Transverse colon (tissue), 4 donors: Measurements from ENCODE around the gene NMRK1. TPM values are rescaled to one million over a fixed set of nuclear protein-coding genes. Genes with fewer than 3 reads are reported as not detected.

Experiments
- DNase-seq: peaks from one replicate; pipeline ENCODE4 v3.0.0-alpha.2; 2019
- H3K27ac ChIP-seq, 4 donors: fragments of 200-600 bp; sonication (generic); 2 replicates each; pipeline ENCODE4 v1.5.1; 2016 to 2018; ENCODE audit warnings: inconsistent platforms in 4 of 4
- H3K27me3 ChIP-seq: fragments of 200-600 bp; sonication (generic); 2 replicates; pipeline ENCODE4 v1.5.1; 2017; ENCODE audit warnings: inconsistent platforms
- H3K36me3 ChIP-seq, 4 donors: fragments of 200-600 bp; sonication (generic); 2 replicates each; pipeline ENCODE4 v1.5.1; 2017 to 2019; ENCODE audit warnings: inconsistent platforms in 4 of 4
- H3K4me1 ChIP-seq, 4 donors: fragments of 200-600 bp; sonication (generic); 2 replicates each; pipeline ENCODE4 v1.5.1; 2017 to 2020; ENCODE audit warnings: inconsistent platforms in 4 of 4
- H3K4me3 ChIP-seq, 4 donors: fragments of 200-600 bp; sonication (generic); 1 replicate in 1 of 4; 2 replicates in 3 of 4; pipeline versions ENCODE4 v1.5.1 to v1.6.1; 2017 to 2019; ENCODE audit warnings: inconsistent platforms in 4 of 4
- H3K9me3 ChIP-seq, 2 donors: fragments of 200-600 bp; sonication (generic); 2 replicates each; pipeline ENCODE4 v1.5.1; 2017 to 2019; ENCODE audit warnings: inconsistent platforms in 2 of 2
- CTCF ChIP-seq, 5 experiments: fragments of 200-600 bp in 3 of 5; fragments of 450-650 bp in 2 of 5; sonication (generic) in 3 of 5; IDR thresholded peaks; 1 replicate in 2 of 5; 2 replicates in 3 of 5; pipeline ENCODE4 v1.5.1; 2016 to 2017; ENCODE audit warnings: antibody characterized with exemption in 5 of 5, inconsistent platforms in 3 of 5, mild to moderate bottlenecking in 2 of 5, moderate library complexity in 1 of 5
- EP300 ChIP-seq: sonication (generic); formaldehyde crosslinking; IDR thresholded peaks from one replicate; pipeline ENCODE4 v1.6.1; 2017; ENCODE audit warnings: antibody characterized with exemption, low read depth
- POLR2A ChIP-seq: fragments of 450-650 bp; IDR thresholded peaks from one replicate; pipeline ENCODE4 v1.6.1; 2016; ENCODE audit warnings: antibody characterized with exemption, mild to moderate bottlenecking, moderate library complexity
- POLR2AphosphoS5 ChIP-seq, 3 donors: sonication (generic); formaldehyde crosslinking; IDR thresholded peaks; one replicate each; pipeline ENCODE4 v1.6.1; 2016; ENCODE audit warnings: antibody characterized with exemption in 3 of 3
- WGBS, 2 donors: methylation state at CpG; one replicate each; pipeline ENCODE4 v1.1.5; 2018; ENCODE audit warnings: low coverage in 1 of 2; 5-methylcytosine and 5-hydroxymethylcytosine counted together
- in situ Hi-C, 4 donors: fragments of 200-750 bp; cut with MboI; loops; one replicate each; pipeline versions ENCODE4 v1.15.0 to v1.15.1; 2017; ENCODE audit warnings: low sequenced_read_pairs in 3 of 4, low pct_ligation_motif_present in 1 of 4, low pct_unique_long_range_greater_than_20kb in 1 of 4
- intact Hi-C: fragments of 100-400 bp; cut with DNase I; formaldehyde crosslinking; loops from one replicate; pipeline ENCODE4 v1.15.1; 2023; ENCODE audit warnings: low total_unique reads
- total RNA-seq, 4 donors: library from RNA; depleted of rRNA; stranded (reverse); fragments of >200 nt; gene quantifications; one replicate each; pipeline ENCODE4 v1.1.0, GENCODE V29; 2016

NMRK1 gene
- total RNA-seq, 4 donors from 2014 or later, result 3.4 to 36.7 (median 21.6) TPM

- no peak for DNase-seq
- Histone ChIP-seq H3K9me3 (no peaks in the 10 kb centered on the region), H3K4me1 (no peaks in the 10 kb centered on the region), H3K36me3 (no peaks in the 10 kb centered on the region), H3K4me3 (no peak overlapping the region), H3K27ac (no peak overlapping the region), H3K27me3 (no peaks in the 10 kb centered on the region)
- in situ Hi-C loops (no loop called here), intact Hi-C loops (no loop called here)
- TF ChIP-seq POLR2AphosphoS5 (IDR thresholded peaks at IDR 0.05) (no peak), POLR2A (no peak), CTCF (IDR thresholded peaks at IDR 0.05) (no peak), EP300 (no peak)
- WGBS, 2 donors, result 77 to 83% methylated on average over 3 of the region's 3 CpGs
Observed at GRCh38 chr9:75036793-75037192, 51.2 kb downstream of the NMRK1 start.

- intact Hi-C loops, result no loop called here
- TF ChIP-seq POLR2AphosphoS5 (IDR thresholded peaks at IDR 0.05) (no peak), POLR2A (no peak), CTCF (IDR thresholded peaks at IDR 0.05) (no peak), EP300 (no peak)
- WGBS, 2 donors, result 62 to 63% methylated on average over 2 of the region's 2 CpGs
- in situ Hi-C loops, result no loop called here
- DNase-seq, result no peak
- Histone ChIP-seq H3K27ac (no peak overlapping the region), H3K27me3 (no peaks in the 10 kb centered on the region), H3K4me3 (no peak overlapping the region), H3K36me3 (no peaks in the 10 kb centered on the region), H3K4me1 (peaks cover 0 to under 1% (median 0%) of the 10 kb centered on the region in 4 donors), H3K9me3 (no peaks in the 10 kb centered on the region)
Observed at GRCh38 chr9:75033791-75034473, 54.0 kb downstream of the NMRK1 start.

- no peaks in the 10 kb centered on the region for H3K36me3 ChIP-seq
- H3K9me3 ChIP-seq, result no peaks in the 10 kb centered on the region
- peaks cover 3 to 30% (median 22%) of the 10 kb centered on the region in 4 donors for H3K4me1 ChIP-seq
- in situ Hi-C loops (loop anchor here in 1 of 4 donors (10.0 kb wide), 1 partner anchor 47 kb away; no protein-coding TSS in a partner anchor), intact Hi-C loops (no loop called here)
- H3K27ac ChIP-seq, result peak overlapping the region; percentile 94 to 100 (median 97)
- TF ChIP-seq POLR2AphosphoS5 (IDR thresholded peaks at IDR 0.05) (peak in 1 of 3 donors; percentile 7), EP300 (no peak), CTCF (IDR thresholded peaks at IDR 0.05) (peak in 1 of 5 experiments; percentile 29)
- H3K4me3 ChIP-seq, result peak overlapping the region; percentile 67 to 94 (median 78)
- no peaks in the 10 kb centered on the region for H3K27me3 ChIP-seq
- 0% methylated on average over 7 to 46 of the region's 59 CpGs for WGBS, 2 donors
- DNase-seq, result peak; percentile 79
Observed at GRCh38 chr9:75027187-75028107, 60.5 kb downstream of the NMRK1 start.

- H3K27me3 ChIP-seq, result no peaks in the 10 kb centered on the region
- DNase-seq, result no peak
- TF ChIP-seq EP300 (no peak), POLR2AphosphoS5 (IDR thresholded peaks at IDR 0.05) (no peak), POLR2A (no peak), CTCF (IDR thresholded peaks at IDR 0.05) (no peak)
- no peaks in the 10 kb centered on the region for H3K9me3 ChIP-seq
- in situ Hi-C loops, result loop anchor here in 1 of 4 donors (10.0 kb wide), 1 partner anchor 51 kb away; no protein-coding TSS in a partner anchor
- H3K4me1 ChIP-seq, result peaks cover 3 to 33% (median 23%) of the 10 kb centered on the region in 4 donors
- H3K27ac ChIP-seq, result no peak overlapping the region
- intact Hi-C loops, result no loop called here
- no peak overlapping the region for H3K4me3 ChIP-seq
- no peaks in the 10 kb centered on the region for H3K36me3 ChIP-seq
Observed at GRCh38 chr9:75023846-75024245, 64.1 kb downstream of the NMRK1 start.
